Measurements from ENCODE around the gene EPS8L3.
"Not testable (repeated sequence)": the region's sequence is repeated elsewhere in the genome, so short reads cannot be mapped to it uniquely, and the experiment has no call there.

EPS8L3 gene

GRCh38 chr1:109708949-109709348, 54.8 kb downstream of the EPS8L3 start:
- not testable (repeated sequence) for DNase-seq (ENCODE audit: low read depth)

- DNase-seq (ENCODE audit: low read depth): no peak
Measured at GRCh38 chr1:109705411-109705810, 58.3 kb downstream of the EPS8L3 start.

GRCh38 chr1:109704173-109704572, 59.5 kb downstream of the EPS8L3 start:
- DNase-seq (ENCODE audit: low read depth): no peak

- not testable (repeated sequence) for DNase-seq (ENCODE audit: low read depth)
Measured at GRCh38 chr1:109702940-109703339, 60.8 kb downstream of the EPS8L3 start.
